Activated CD4-positive, alpha-beta T cell treated with anti-CD3 and anti-CD28 coated beads, Interleukin-2, amount 50 U/mL, for 24 hours (primary cell): ENCODE data around the gene SUFU.
"Not testable (repeated sequence)": the region's sequence is repeated elsewhere in the genome, so short reads cannot be mapped to it uniquely, and the experiment has no call there.

ENCODE experiments used
- DNase-seq, 2 donors: peaks; one replicate each; pipeline ENCODE4 v3.0.0-alpha.2; 2020; ENCODE audit warnings: low read depth in 1 of 2, low spot score in 1 of 2

The SUFU gene

GRCh38 chr10:102511583-102512274 lies 8.0 kb downstream of the SUFU start:
- no peak for DNase-seq

DNA sequence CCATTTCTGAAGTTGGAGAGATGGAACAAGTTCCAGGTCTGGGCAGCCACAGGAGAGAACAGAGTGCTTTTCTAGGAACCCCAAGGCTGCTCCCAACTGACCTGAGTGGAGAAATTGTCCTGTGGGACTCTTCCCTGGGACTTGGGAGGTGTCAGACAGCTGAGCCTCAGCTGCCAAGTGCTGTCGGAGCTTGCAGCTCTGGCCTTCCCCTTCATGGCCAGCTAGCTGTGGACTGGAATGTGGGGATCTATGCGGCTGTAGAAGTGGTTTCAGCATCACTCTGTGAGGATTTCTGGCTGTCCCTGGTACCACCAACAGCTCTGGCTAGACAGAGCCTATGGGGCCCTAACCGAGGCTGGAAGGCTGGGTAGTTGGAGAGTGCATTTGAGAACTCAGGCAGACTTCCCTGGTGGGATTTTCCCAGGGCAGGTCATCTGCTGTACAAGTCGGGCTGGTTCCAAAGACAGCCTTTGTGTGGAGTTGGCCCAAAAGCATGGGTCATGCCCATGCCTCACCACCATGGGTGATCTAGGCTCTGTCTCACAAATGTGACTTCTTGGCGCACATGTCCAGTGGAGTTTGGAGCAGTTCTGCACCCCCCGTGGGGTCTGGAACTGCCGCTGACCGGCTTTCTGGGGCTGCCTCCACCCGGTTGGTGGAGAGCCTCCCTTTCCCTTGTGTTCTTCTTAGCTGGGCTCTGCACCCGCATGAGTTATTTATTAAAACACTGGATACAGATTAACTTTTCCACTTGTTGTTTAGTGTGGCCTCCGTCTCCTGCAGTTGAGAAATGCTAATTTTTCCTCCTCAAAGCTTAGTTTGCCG lies 10.9 kb downstream of the SUFU start:
- no peak for DNase-seq

DNA sequence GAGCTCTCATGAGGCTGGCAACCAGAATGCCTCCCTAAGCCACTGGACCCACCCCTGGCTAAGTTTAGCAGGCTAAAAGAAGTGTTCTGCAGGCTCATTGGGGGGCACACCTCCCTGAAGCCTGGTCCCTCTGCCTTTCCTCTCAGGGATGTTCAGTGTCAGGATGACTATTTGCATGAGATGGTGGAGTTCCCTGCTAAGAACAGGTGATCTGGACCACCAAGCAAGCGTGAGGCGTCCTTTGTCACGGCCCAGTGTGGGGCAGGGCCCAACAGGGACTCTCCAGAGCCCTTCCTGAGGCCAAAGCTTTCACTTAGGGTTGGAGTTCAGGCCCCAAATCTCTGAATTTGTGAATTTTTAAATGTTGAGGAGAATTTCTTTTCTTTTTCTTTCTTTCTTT lies 12.0 kb downstream of the SUFU start:
- no peak for DNase-seq

GRCh38 chr10:102517553-102517952 lies 13.8 kb downstream of the SUFU start:
- DNase-seq = no peak

GRCh38 chr10:102519246-102519825 lies 15.6 kb downstream of the SUFU start:
- DNase-seq = no peak

- DNase-seq = no peak
These were observed 19.1 kb downstream of the SUFU start for GRCh38 chr10:102522874-102523249.

GRCh38 chr10:102523250-102524029 lies 19.7 kb downstream of the SUFU start:
- no peak for DNase-seq

GRCh38 chr10:102524746-102525145 lies 21.0 kb downstream of the SUFU start:
- DNase-seq = no peak

DNA sequence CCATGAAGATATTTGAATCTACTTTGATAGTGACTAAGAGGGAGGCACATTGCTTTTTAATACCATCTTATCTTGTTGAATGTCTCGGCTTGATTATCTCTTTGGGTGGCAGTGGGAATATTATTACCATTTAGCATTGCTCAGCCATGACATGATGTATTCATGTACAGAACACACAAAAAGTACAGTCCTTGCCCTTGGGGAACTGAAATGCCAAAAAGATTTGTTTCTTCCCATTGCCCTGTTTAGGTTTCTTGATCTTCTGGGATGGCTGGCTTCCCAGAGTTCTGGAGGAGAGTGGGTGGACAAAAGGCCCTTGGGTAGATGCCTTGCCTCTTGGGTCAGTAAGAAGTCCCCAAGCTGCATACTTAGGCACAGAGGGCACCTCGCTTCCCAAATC lies 23.8 kb downstream of the SUFU start:
- no peak for DNase-seq

GRCh38 chr10:102534333-102534732 lies 30.6 kb downstream of the SUFU start:
- no peak for DNase-seq

- DNase-seq = not testable (repeated sequence)
These were observed 31.2 kb downstream of the SUFU start for GRCh38 chr10:102534966-102535365.

DNA sequence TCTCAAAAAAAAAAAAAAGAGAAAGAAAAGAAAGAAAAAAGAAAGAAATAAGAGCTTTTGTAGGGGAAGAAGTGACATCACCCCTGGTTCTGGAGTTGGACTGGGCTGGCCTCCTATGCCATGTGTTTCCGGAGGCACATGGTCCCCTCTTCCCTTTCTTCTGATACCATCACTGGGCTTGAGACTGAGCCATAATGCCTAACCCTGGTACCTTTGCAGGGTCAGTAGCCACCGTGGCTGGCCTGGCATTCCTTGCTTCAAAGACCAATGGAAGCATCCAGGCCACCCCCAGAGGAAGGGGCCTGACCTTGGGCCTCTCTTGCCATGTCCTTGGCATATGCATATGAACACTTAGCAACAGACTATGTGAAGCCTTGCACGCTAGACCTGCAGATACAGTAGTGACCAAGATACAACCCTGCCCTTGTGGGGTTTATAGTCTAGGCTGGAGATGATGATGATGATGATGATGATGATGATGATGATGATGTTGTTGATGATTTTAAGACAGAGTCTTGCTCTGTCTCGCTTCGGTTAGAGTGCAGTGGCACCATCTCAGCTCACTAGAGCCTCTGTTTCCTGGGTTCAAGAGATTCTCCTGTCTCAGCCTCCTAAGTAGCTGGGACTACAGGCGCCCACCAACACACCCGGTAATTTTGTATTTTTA lies 31.8 kb downstream of the SUFU start:
- DNase-seq = no peak

DNA sequence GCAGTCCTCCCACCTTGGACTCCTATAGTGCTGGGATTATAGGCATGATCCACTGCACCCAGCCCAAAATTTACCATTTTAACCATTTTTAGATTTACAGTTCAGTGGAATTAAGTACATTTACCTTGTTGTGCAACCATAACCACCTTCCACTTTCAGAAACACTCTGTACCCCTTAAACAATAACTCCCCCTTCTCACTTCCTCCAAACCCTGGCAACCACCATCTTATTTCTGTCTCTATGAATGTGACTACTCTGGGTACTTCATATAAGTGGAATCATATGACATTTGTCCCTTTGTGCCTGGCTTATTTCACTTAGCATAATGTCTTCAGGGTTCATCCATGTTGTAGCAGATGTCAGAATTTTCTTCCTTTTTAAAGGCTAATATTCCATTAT lies 33.6 kb downstream of the SUFU start:
- no peak for DNase-seq

DNA sequence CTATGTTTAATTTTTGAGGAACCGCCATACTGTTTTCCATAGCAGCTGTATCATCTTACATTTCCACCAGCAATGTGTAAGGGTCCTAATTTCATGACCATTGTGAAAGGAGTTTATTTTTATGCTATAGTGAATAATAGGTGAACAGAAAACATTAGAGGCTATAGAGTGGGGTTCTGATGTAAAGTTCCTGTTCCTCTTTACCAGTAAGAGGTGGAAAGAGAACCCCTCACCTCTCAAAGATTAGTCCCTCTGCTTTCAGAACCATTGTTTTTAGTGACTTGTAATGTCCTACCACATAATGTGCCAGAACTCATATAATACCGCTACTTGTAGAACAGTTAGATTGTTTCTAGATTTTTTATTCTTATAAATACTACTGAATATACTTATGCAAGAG lies 34.2 kb downstream of the SUFU start:
- DNase-seq = no peak

GRCh38 chr10:102538811-102539210 lies 35.0 kb downstream of the SUFU start:
- no peak for DNase-seq

GRCh38 chr10:102540023-102540422 lies 36.3 kb downstream of the SUFU start:
- no peak for DNase-seq

DNA sequence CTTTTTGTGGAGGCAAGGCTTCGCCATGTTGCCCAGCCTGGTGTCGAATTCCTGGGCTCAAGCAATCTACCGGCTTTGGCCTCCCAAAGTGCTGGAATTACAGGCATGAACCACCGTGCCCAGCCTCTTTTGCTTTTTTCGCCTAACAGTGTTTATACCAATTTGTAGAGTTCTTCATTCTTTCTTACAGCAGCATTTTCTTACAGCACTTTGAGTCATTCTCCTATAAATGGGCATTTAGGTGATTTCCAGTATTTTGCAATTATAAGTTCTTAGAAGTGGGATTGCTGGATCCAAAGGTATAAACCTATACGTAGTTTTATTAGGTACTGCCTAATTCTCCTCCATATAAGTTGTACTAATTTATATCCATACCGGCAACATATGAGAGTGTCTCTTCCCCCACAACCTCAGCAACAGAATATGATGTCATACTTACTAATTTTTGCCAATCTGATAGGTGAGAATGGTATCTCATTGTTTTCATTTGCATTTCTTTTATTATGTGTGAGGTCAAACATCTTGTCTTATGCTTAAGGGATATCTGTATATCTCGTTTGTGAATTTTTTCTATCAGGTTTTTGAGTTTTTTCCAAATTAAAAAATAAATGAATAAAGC lies 39.1 kb downstream of the SUFU start:
- no peak for DNase-seq

GRCh38 chr10:102545265-102545871 lies 41.6 kb downstream of the SUFU start:
- no peak for DNase-seq

- no peak for DNase-seq
These were observed 42.2 kb downstream of the SUFU start for GRCh38 chr10:102545997-102546396.
